Measurements from ENCODE around the gene CMAS. TPM values are rescaled to one million over a fixed set of nuclear protein-coding genes. Genes with fewer than 3 reads are reported as not detected.

CMAS gene
- polyA plus RNA-seq, 1 of the 3 experiments (the other 2 are of a cell fraction), result 16.0 TPM

DNA sequence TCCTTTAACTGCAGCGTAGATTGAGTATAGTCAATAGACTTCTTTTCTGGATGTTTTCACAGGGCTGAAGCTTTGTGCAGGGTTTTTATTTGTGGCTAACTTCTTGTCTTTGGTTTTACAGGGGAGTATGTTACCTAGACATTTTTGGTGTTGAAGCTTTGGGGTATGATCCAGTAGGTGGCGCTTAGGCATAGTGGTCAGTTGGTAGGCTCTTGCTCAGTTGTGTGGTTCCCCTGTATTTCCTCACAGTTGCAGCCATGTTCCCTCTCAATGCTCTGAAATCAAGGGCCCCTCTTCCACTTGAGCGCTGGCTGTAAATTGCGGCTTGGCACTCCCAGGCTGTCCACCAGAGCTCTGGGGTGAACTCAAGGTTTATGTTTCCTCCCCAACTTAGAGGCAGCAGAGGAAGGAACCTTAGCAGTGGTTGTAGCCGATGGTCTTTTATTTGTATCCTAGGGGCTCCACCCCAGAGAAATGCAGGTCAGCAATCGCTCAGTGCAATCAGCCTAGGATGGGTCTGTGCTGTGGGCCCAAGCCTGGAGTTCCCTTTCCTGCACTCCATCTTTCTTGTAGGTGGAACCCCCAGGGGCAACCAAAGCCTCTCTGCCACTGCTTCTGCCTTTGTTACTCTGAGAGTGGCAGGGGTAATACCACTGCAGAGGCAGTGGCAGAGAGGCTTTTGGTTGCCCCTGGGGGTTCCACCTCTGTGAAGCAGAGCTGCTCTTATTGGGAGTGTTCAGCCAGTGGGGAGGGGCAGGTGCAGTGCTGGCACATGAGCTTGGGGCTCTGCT, 55.1 kb downstream of the CMAS start:
- DNase-seq, result no peak
- WGBS (ENCODE audit: low lambda C conversion rate), result 23% methylated on average over 5 of the region's 6 CpGs
- CTCF ChIA-PET, result interaction anchor here (1.0 to 1.4 kb wide), 4 partner anchors 18 to 188 kb away, joined by 3 read pairs; no protein-coding TSS in a partner anchor
- POLR2A ChIA-PET, result no interaction called here
- H4K20me1 ChIP-seq (ENCODE audit: insufficient read depth), result no peaks in the 10 kb centered on the region
- H3K36me3 ChIP-seq (replicated peaks in 1 of 2; ENCODE audit: control insufficient read depth in 1 of 2, insufficient read depth in 2 of 2, low read length in 1 of 2), result no peaks in the 10 kb centered on the region
- no peak overlapping the region for H2AFZ ChIP-seq (ENCODE audit: low read depth)
- no peak overlapping the region for H3K4me3 ChIP-seq (ENCODE audit: low read depth in 2 of 2, low read length in 1 of 2)
- H3K27ac ChIP-seq (ENCODE audit: low read depth in 2 of 2, low read length in 1 of 2), result no peak overlapping the region
- no peak overlapping the region for H3K9ac ChIP-seq
- H3K9me3 ChIP-seq, result no peaks in the 10 kb centered on the region
- H3K79me2 ChIP-seq (ENCODE audit: insufficient read depth), result no peaks in the 10 kb centered on the region
- peaks cover 11% of the 10 kb centered on the region; the same call in 1 of the 2 replicates for H3K27me3 ChIP-seq (ENCODE audit: insufficient read depth)
- H3K4me2 ChIP-seq, result no peak overlapping the region
- H3F3A ChIP-seq (replicated peaks; ENCODE audit: insufficient read depth), result no peaks in the 10 kb centered on the region
- H3K4me1 ChIP-seq (ENCODE audit: control insufficient read depth in 1 of 2, insufficient read depth in 2 of 2, low read depth in 1 of 2, low read length in 1 of 2), result no peaks in the 10 kb centered on the region
- H3K9me2 ChIP-seq, result no peaks in the 10 kb centered on the region
- TF ChIP-seq, protein P1, sequence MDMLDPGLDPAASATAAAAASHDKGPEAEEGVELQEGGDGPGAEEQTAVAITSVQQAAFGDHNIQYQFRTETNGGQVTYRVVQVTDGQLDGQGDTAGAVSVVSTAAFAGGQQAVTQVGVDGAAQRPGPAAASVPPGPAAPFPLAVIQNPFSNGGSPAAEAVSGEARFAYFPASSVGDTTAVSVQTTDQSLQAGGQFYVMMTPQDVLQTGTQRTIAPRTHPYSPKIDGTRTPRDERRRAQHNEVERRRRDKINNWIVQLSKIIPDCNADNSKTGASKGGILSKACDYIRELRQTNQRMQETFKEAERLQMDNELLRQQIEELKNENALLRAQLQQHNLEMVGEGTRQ (IDR thresholded peaks at IDR 0.05; ENCODE audit: borderline replicate concordance, low read depth, low read length), result no peak
- TF ChIP-seq YY1 (IDR thresholded peaks at IDR 0.05; ENCODE audit: low read depth), result no peak
- TF ChIP-seq, protein P2, sequence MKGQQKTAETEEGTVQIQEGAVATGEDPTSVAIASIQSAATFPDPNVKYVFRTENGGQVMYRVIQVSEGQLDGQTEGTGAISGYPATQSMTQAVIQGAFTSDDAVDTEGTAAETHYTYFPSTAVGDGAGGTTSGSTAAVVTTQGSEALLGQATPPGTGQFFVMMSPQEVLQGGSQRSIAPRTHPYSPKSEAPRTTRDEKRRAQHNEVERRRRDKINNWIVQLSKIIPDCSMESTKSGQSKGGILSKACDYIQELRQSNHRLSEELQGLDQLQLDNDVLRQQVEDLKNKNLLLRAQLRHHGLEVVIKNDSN (IDR thresholded peaks at IDR 0.05; ENCODE audit: borderline replicate concordance, low read depth), result no peak
- no peak for TF ChIP-seq TAF1 (IDR thresholded peaks at IDR 0.05; ENCODE audit: borderline replicate concordance, low read depth, low read length)
- no peak for TF ChIP-seq RXRA (IDR thresholded peaks at IDR 0.05; ENCODE audit: borderline replicate concordance, low read depth)
- TF ChIP-seq RAD21 (IDR thresholded peaks at IDR 0.05; ENCODE audit: low read length), result peak; percentile 52
- no peak for TF ChIP-seq FOXJ3 (CRISPR knock-in tag; IDR thresholded peaks at IDR 0.05)
- TF ChIP-seq MXI1 (IDR thresholded peaks at IDR 0.05; ENCODE audit: low read depth, low read length), result no peak
- TF ChIP-seq, protein P3, sequence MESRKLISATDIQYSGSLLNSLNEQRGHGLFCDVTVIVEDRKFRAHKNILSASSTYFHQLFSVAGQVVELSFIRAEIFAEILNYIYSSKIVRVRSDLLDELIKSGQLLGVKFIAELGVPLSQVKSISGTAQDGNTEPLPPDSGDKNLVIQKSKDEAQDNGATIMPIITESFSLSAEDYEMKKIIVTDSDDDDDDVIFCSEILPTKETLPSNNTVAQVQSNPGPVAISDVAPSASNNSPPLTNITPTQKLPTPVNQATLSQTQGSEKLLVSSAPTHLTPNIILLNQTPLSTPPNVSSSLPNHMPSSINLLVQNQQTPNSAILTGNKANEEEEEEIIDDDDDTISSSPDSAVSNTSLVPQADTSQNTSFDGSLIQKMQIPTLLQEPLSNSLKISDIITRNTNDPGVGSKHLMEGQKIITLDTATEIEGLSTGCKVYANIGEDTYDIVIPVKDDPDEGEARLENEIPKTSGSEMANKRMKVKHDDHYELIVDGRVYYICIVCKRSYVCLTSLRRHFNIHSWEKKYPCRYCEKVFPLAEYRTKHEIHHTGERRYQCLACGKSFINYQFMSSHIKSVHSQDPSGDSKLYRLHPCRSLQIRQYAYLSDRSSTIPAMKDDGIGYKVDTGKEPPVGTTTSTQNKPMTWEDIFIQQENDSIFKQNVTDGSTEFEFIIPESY (IDR thresholded peaks at IDR 0.05; ENCODE audit: borderline replicate concordance, low read depth), result no peak
- TF ChIP-seq, protein P4, sequence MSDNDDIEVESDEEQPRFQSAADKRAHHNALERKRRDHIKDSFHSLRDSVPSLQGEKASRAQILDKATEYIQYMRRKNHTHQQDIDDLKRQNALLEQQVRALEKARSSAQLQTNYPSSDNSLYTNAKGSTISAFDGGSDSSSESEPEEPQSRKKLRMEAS (IDR thresholded peaks at IDR 0.05; ENCODE audit: low read depth), result no peak
- no peak for TF ChIP-seq EP300 (IDR thresholded peaks at IDR 0.05; ENCODE audit: borderline replicate concordance in 1 of 2, low read depth in 1 of 2, low read length in 1 of 2)
- TF ChIP-seq FOSL2 (IDR thresholded peaks at IDR 0.05; ENCODE audit: borderline replicate concordance, low read depth), result no peak
- no peak for TF ChIP-seq GATA2 (CRISPR knock-in tag; IDR thresholded peaks at IDR 0.05)
- TF ChIP-seq, protein P5, sequence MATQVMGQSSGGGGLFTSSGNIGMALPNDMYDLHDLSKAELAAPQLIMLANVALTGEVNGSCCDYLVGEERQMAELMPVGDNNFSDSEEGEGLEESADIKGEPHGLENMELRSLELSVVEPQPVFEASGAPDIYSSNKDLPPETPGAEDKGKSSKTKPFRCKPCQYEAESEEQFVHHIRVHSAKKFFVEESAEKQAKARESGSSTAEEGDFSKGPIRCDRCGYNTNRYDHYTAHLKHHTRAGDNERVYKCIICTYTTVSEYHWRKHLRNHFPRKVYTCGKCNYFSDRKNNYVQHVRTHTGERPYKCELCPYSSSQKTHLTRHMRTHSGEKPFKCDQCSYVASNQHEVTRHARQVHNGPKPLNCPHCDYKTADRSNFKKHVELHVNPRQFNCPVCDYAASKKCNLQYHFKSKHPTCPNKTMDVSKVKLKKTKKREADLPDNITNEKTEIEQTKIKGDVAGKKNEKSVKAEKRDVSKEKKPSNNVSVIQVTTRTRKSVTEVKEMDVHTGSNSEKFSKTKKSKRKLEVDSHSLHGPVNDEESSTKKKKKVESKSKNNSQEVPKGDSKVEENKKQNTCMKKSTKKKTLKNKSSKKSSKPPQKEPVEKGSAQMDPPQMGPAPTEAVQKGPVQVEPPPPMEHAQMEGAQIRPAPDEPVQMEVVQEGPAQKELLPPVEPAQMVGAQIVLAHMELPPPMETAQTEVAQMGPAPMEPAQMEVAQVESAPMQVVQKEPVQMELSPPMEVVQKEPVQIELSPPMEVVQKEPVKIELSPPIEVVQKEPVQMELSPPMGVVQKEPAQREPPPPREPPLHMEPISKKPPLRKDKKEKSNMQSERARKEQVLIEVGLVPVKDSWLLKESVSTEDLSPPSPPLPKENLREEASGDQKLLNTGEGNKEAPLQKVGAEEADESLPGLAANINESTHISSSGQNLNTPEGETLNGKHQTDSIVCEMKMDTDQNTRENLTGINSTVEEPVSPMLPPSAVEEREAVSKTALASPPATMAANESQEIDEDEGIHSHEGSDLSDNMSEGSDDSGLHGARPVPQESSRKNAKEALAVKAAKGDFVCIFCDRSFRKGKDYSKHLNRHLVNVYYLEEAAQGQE (IDR thresholded peaks at IDR 0.05; ENCODE audit: low read depth, low read length), result no peak
- TF ChIP-seq, protein P6, sequence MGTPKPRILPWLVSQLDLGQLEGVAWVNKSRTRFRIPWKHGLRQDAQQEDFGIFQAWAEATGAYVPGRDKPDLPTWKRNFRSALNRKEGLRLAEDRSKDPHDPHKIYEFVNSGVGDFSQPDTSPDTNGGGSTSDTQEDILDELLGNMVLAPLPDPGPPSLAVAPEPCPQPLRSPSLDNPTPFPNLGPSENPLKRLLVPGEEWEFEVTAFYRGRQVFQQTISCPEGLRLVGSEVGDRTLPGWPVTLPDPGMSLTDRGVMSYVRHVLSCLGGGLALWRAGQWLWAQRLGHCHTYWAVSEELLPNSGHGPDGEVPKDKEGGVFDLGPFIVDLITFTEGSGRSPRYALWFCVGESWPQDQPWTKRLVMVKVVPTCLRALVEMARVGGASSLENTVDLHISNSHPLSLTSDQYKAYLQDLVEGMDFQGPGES (IDR thresholded peaks at IDR 0.05; ENCODE audit: low read depth, low read length), result no peak
- TF ChIP-seq EZH2phosphoT487 (IDR thresholded peaks at IDR 0.05; ENCODE audit: borderline replicate concordance, low read depth), result no peak
- no peak for TF ChIP-seq CHD2 (IDR thresholded peaks at IDR 0.05; ENCODE audit: low read length, partially characterized antibody)
- TF ChIP-seq JUND (IDR thresholded peaks at IDR 0.05), result no peak
- no peak for TF ChIP-seq MEF2A (IDR thresholded peaks at IDR 0.05; ENCODE audit: borderline replicate concordance, low read depth)
- TF ChIP-seq, protein P7, sequence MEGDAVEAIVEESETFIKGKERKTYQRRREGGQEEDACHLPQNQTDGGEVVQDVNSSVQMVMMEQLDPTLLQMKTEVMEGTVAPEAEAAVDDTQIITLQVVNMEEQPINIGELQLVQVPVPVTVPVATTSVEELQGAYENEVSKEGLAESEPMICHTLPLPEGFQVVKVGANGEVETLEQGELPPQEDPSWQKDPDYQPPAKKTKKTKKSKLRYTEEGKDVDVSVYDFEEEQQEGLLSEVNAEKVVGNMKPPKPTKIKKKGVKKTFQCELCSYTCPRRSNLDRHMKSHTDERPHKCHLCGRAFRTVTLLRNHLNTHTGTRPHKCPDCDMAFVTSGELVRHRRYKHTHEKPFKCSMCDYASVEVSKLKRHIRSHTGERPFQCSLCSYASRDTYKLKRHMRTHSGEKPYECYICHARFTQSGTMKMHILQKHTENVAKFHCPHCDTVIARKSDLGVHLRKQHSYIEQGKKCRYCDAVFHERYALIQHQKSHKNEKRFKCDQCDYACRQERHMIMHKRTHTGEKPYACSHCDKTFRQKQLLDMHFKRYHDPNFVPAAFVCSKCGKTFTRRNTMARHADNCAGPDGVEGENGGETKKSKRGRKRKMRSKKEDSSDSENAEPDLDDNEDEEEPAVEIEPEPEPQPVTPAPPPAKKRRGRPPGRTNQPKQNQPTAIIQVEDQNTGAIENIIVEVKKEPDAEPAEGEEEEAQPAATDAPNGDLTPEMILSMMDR (IDR thresholded peaks at IDR 0.05), result peak; percentile 51
- no peak for TF ChIP-seq NFIC (IDR thresholded peaks at IDR 0.05; ENCODE audit: borderline replicate concordance)

Data from SK-N-SH (cell line).